ENCODE data around the gene ARRB1.

- TF ChIP-seq CTCF (IDR thresholded peaks at IDR 0.05 in 2 of 3, conservative IDR thresholded peaks at IDR 0.05 in 1 of 3; ENCODE audit: control insufficient read depth in 2 of 3, extremely low read depth in 1 of 3, insufficient read depth in 1 of 3, low read depth in 3 of 3, low read length in 3 of 3) = no peak
- no peak for TF ChIP-seq SUZ12 (IDR thresholded peaks at IDR 0.05; ENCODE audit: unreplicated experiment)
- no peak for TF ChIP-seq EZH2 (IDR thresholded peaks at IDR 0.05; ENCODE audit: borderline replicate concordance, control insufficient read depth, low read depth, low read length)
- TF ChIP-seq FOS (IDR thresholded peaks at IDR 0.05; ENCODE audit: borderline replicate concordance, extremely low read depth, insufficient read length) = no peak
- TF ChIP-seq CBX5 (IDR thresholded peaks at IDR 0.05; ENCODE audit: low read depth) = no peak
Observed at GRCh38 chr11:75239531-75240290, 111.8 kb downstream of the ARRB1 start.

All from GM12878 (cell line).